ENCODE results near the gene SLC9A3.

SLC9A3 gene

GRCh38 chr5:540071-540905, 16.0 kb upstream of the SLC9A3 start:
- no peaks in the 10 kb centered on the region for H3K9me3 ChIP-seq (ENCODE audit: insufficient read depth, low read length, severe bottlenecking)
- H3K36me3 ChIP-seq (ENCODE audit: insufficient read depth, low read length) = no peaks in the 10 kb centered on the region
- TF ChIP-seq EZH2 (IDR thresholded peaks at IDR 0.05; ENCODE audit: borderline replicate concordance, low read depth, low read length, severe bottlenecking) = no peak
- TF ChIP-seq, protein P1, sequence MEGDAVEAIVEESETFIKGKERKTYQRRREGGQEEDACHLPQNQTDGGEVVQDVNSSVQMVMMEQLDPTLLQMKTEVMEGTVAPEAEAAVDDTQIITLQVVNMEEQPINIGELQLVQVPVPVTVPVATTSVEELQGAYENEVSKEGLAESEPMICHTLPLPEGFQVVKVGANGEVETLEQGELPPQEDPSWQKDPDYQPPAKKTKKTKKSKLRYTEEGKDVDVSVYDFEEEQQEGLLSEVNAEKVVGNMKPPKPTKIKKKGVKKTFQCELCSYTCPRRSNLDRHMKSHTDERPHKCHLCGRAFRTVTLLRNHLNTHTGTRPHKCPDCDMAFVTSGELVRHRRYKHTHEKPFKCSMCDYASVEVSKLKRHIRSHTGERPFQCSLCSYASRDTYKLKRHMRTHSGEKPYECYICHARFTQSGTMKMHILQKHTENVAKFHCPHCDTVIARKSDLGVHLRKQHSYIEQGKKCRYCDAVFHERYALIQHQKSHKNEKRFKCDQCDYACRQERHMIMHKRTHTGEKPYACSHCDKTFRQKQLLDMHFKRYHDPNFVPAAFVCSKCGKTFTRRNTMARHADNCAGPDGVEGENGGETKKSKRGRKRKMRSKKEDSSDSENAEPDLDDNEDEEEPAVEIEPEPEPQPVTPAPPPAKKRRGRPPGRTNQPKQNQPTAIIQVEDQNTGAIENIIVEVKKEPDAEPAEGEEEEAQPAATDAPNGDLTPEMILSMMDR (IDR thresholded peaks at IDR 0.05; ENCODE audit: borderline replicate concordance, extremely low read depth, low read length, poor library complexity, severe bottlenecking) = no peak
- no peak overlapping the region for H3K9ac ChIP-seq (ENCODE audit: low read depth, low read length)
- H3K27me3 ChIP-seq (ENCODE audit: insufficient read depth, low read length, poor library complexity) = no peaks in the 10 kb centered on the region
- H4K20me1 ChIP-seq (ENCODE audit: insufficient read depth, low read length) = no peaks in the 10 kb centered on the region
- H3K4me1 ChIP-seq (ENCODE audit: insufficient read depth, low read length) = 0 out of 2 replicates have a peak, but pooled peaks cover 3% of the 10 kb centered on the region
- no peak overlapping the region for H3K4me3 ChIP-seq (ENCODE audit: low read depth in 1 of 2, low read length in 2 of 2)
- H3K79me2 ChIP-seq (ENCODE audit: insufficient read depth, low read length) = no peaks in the 10 kb centered on the region
- DNase-seq (no peak), ATAC-seq (ENCODE audit: insufficient read depth, low read depth) (no peak)
- H2AFZ ChIP-seq (ENCODE audit: low read depth, low read length) = no peak overlapping the region
- no peak overlapping the region for H3K27ac ChIP-seq (ENCODE audit: low read length)
- no peak overlapping the region for H3K4me2 ChIP-seq (ENCODE audit: insufficient read depth, low read length)

GRCh38 chr5:539469-540070, 15.3 kb upstream of the SLC9A3 start:
- Histone ChIP-seq H3K4me3 (ENCODE audit: low read depth in 1 of 2, low read length in 2 of 2) (no peak overlapping the region), H3K4me2 (ENCODE audit: insufficient read depth, low read length) (no peak overlapping the region), H4K20me1 (ENCODE audit: insufficient read depth, low read length) (no peaks in the 10 kb centered on the region), H3K4me1 (ENCODE audit: insufficient read depth, low read length) (0 out of 2 replicates have a peak, but pooled peaks cover 3% of the 10 kb centered on the region), H3K79me2 (ENCODE audit: insufficient read depth, low read length) (no peaks in the 10 kb centered on the region), H3K27ac (ENCODE audit: low read length) (no peak overlapping the region), H3K27me3 (ENCODE audit: insufficient read depth, low read length, poor library complexity) (no peaks in the 10 kb centered on the region), H2AFZ (ENCODE audit: low read depth, low read length) (no peak overlapping the region), H3K9me3 (ENCODE audit: insufficient read depth, low read length, severe bottlenecking) (no peaks in the 10 kb centered on the region), H3K9ac (ENCODE audit: low read depth, low read length) (no peak overlapping the region), H3K36me3 (ENCODE audit: insufficient read depth, low read length) (no peaks in the 10 kb centered on the region)
- DNase-seq (no peak), ATAC-seq (ENCODE audit: insufficient read depth, low read depth) (no peak)
- TF ChIP-seq EZH2 (IDR thresholded peaks at IDR 0.05; ENCODE audit: borderline replicate concordance, low read depth, low read length, severe bottlenecking) = no peak
- TF ChIP-seq, protein P1 (IDR thresholded peaks at IDR 0.05; ENCODE audit: borderline replicate concordance, extremely low read depth, low read length, poor library complexity, severe bottlenecking) = no peak

DNA sequence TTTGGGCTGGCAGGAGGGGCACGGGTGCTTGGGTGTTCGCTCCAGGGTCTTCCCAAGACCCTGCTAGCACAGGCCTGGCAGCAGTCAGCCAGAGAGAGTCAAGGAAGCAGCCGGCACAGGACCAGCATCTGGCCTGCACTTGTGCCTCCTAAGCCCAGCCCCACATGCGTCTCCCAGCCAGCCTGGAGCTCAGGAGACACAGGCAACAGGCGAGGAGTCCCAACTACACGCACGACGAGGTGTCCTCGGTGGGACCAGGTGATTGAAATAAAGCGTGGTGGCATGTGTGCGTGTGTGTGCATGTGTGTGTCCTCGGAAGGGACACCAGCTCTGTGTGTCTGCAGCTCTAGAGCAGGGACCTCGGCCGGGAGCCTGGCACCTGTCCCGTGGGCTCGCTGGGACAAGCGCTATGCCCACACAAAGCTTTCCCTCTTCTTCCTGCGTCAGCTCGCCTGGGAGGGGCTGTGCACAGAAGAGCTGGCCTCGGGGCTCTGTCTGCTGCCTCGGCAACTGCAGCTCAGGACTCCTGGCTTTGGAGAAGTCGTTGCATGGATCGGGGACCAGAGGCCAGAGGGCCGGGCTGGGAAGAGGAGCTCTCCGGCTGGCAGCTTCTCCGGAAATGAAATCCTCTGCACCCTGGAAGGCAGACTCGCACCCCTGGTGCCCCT, 14.7 kb upstream of the SLC9A3 start:
- Histone ChIP-seq H3K9me3 (ENCODE audit: insufficient read depth, low read length, severe bottlenecking) (no peaks in the 10 kb centered on the region), H3K4me3 (ENCODE audit: low read depth in 1 of 2, low read length in 2 of 2) (no peak overlapping the region), H3K27ac (ENCODE audit: low read length) (no peak overlapping the region), H3K4me2 (ENCODE audit: insufficient read depth, low read length) (no peak overlapping the region), H3K27me3 (ENCODE audit: insufficient read depth, low read length, poor library complexity) (no peaks in the 10 kb centered on the region), H3K79me2 (ENCODE audit: insufficient read depth, low read length) (no peaks in the 10 kb centered on the region), H3K36me3 (ENCODE audit: insufficient read depth, low read length) (no peaks in the 10 kb centered on the region), H2AFZ (ENCODE audit: low read depth, low read length) (no peak overlapping the region), H3K9ac (ENCODE audit: low read depth, low read length) (no peak overlapping the region), H3K4me1 (ENCODE audit: insufficient read depth, low read length) (0 out of 2 replicates have a peak, but pooled peaks cover 2% of the 10 kb centered on the region), H4K20me1 (ENCODE audit: insufficient read depth, low read length) (no peaks in the 10 kb centered on the region)
- DNase-seq (no peak), ATAC-seq (ENCODE audit: insufficient read depth, low read depth) (no peak)
- no peak for TF ChIP-seq EZH2 (IDR thresholded peaks at IDR 0.05; ENCODE audit: borderline replicate concordance, low read depth, low read length, severe bottlenecking)

Data from DND-41 (cell line).